NCI-H748 (cell line): ENCODE measurements around the gene PRKG1.
A peak's percentile ranks its signal among the peaks of the same experiment; 100 is the strongest.
"Not testable (repeated sequence)": the region's sequence is repeated elsewhere in the genome, so short reads cannot be mapped to it uniquely, and the experiment has no call there.

Experiments used
- DNase-seq: peaks from one replicate; lab custom pipeline; 2025; ENCODE audit not compliant: unreplicated experiment; lab: John Stamatoyannopoulos, UW

Gene PRKG1

DNA sequence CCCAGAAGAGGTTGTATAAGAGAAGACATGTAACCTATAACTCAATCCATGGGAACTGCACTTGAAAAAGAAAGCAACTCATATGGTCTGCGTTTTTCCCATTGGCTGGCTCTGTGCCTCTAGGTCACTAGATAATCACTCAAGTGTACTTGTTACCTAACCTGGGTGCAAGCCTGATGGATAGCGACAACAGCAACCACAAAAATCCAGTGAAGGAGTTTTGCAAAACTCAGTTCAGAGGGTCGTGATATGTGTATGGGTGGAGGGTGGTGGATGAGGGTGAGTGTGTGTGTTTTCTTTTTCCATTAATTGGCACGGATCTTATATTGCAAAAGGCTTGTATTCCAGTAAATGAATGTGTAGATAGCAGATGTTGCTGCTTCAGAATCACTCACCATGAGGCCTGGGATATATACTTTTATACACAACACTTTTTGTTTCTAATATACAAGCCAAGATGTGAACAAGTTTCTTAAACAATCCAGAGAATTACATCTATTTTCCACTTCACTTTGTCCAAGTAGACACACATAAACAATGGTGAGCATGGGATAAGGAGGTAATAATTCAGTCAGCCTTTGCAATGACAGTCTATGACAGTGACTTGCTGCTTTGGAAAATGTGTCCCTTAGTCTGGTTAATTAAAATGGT lies 952.9 kb downstream of the PRKG1 start:
- peak; percentile 0 for DNase-seq

DNA sequence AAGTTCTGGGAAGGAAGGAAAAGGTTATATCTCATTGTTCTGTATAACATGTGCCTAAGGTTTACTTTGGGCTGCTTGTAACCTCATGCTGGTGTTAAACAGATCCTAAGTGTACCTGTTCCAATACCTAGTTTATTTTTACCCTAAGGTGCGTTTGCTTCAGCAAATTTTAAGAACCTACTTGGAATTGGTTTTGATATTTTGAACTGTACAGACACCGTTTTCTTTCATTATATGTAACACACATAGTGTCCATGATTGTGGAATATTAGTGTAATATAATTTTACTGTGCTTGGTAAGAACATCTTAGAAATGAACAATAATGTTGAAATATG lies 954.2 kb downstream of the PRKG1 start:
- DNase-seq = no peak

DNA sequence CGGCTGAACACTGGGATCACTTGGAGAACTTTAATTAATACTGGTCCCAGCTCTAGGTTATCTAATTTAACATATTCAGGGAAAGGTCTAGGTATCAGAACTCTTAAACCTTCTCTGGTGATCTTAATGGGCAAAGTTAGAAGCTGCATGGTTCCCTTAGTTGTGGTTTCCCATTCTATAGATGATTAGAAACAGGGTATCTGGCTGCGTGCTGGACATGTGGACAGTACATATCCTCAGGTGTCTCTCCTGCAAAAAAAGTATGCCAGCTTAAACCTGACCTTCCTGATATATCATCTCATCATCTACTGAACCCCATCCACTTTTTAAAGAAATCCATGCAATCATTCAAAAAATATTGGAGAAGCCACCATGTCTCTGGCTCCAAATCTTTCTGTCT lies 955.3 kb downstream of the PRKG1 start:
- DNase-seq = no peak

DNA sequence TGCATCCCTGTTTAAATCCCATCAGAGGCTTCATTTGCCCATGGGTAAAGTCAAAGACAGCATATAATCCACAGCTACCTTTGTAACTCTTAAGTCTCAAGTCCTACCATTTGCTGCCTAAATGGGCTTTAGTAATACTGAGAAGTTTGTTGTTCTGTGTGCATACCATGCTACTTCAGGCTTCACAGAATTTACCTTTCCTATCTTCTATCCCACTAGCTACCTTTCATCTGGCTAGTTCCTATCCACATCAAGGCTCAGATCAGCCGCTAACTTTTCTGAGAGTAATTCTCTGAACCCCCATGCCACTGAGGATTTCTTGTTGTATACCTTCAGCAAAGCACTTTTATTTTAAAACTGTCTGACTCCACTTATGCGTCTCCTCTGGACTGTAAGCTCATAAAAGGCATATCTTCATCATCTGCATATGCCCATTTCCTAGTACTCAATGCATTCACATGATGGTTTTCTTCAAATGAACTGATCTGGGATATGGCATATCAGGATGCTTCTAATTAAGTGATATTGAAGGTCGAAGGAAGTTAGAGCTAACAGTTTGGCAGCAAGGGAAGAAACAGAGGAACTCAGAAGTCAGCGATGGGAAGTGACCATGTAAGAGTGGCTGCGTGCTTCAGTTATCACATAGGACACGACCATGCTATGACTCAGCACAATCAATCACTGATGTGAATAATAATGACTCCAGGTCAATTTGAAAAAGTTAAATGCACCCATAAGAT lies 955.9 kb downstream of the PRKG1 start:
- DNase-seq = no peak

DNA sequence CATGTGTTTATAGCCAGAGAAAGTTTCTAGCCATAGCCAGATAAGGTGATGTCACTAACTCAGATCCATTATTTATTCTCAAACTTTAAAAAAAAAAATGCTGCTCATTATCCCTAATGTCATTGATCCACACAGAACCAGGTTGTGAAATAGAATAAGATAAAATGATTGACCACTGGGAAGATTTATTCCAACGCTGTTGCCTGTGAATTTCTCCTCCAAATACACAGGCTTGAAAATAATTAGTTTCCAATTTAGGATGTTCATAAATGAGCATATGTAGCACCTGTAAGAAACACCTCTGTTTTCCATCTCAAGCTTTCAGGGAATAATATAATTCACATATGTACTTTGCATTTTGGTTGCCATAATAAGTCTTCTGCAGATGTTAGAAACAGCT lies 956.7 kb downstream of the PRKG1 start:
- no peak for DNase-seq

DNA sequence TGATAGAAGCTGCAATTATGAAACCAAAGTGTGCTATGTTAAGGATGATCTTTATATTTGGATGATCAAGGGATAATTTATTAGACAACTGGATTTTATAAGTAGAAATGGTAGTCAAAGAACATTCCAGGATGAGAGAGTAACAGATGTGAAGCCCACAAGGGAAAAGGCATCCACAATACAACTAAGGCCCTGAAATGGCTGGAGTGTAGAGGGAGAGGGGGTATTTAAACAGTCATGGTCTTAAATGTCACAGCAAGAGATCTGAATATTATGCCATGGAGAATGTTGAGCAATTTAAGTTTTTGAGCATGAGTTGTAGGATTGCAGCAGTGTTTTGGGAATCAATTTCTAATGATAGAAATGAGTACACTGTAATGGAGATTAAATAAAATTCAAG lies 957.5 kb downstream of the PRKG1 start:
- DNase-seq = no peak

DNA sequence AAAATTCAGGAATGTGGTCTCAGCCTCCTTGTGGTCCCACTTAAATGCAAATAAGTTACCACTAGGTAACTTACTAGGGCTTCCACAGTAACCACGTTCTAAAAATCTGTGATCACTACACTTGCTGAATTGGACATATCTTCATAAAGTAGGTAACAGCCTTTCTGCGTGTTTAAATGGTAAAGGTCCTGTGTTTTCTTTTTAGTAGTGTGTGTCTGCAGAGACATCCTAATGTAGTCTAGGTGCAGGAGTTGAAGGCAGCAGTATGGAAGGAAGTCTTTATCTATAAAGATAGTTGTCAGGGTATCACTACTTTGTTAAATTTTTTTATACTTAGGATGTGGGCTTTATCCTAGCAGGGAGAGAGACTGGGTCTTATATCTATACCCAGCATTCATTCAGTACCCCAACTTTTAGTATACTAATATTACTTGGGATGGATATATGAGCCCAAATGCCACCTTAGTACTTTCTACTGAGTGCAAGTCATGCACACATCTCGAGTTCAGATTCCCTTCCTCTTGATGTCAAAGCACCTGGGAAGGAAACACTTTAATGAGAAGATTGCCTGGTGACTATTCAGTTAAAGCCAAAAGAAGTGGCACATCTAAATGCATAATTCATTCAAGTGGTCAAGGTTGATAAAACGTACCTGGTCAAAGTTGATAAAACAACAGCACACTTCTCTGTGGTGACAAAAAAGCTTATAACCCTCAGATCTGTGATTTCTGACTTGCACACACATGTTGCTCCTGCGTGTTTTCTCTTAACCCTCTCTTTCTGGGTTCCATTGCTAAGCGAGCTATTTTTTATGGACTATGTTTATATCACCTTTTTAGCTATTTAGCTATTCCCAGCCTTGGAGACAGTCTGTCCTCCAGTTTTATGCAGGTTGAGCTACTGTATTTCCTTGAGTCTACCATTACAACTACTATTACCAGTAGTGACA lies 958.7 kb downstream of the PRKG1 start:
- DNase-seq = no peak

DNA sequence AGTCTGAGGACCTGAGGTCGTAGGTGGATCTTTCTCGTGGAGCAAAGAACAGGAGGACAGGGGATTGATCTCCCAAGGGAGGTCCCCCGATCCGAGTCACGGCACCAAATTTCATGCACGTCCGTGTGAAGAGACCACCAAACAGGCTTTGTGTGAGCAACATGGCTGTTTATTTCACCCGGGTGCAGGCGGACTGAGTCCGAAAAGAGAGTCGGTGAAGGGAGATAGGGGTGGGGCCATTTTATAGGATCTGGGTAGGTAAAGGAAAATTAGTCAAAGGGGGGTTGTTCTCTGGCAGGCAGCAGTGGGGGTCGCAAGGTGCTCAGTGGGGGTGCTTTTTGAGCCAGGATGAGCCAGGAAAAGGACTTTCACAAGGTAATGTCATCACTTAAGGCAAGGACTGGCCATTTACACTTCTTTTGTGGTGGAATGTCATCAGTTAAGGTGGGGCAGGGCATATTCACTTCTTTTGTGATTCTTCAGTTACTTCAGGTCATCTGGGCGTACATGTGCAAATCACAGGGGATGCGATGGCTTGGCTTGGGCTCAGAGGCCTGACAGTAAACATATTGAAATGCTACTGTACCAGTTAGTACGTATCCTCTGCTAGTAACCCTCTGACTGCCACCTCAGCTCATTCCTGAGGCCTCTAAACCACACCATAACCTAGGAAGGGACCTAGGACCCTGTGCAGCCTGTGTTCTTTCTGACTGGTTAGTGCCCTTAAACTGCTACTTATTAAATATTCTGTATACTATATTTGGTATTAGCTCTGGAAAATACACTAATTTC lies 964.9 kb downstream of the PRKG1 start:
- not testable (repeated sequence) for DNase-seq

DNA sequence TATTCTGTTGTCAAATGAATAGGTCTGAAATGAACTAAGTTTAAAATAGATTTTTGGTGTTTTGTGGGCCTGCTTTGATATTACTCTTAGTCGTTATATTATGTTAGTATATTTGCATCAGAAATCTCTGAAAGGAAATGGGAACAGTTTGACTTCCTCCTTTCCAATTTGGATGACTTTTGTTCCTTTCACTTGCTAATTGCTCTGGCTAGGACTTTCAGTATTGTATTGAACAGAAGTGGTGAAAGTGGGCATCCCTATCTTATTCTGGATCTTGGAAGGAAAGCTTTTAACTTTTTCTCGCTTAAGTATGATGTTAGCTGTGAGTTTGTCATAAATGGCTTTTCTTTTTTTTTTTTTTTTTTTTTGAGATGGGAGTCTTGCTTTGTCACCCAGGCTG lies 966.2 kb downstream of the PRKG1 start:
- no peak for DNase-seq

DNA sequence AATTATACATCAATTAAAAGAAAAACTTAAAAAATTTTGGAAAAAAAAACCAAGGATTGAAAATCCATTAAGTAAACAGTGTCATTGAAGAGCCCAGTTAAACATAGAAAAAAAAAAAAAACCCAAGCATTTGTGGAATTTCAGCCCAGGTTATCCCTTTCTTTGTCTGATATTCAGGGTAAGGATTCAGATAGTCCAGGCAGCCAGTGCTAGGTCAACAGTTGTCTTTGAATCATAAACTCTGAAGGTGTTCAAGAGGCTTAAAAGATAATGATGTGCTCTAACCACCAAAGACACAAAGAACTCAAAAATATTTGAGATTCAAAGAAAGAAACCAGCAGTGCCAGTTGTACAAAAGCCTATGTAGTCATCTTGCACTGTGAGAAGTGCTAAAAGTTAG lies 969.5 kb downstream of the PRKG1 start:
- no peak for DNase-seq

DNA sequence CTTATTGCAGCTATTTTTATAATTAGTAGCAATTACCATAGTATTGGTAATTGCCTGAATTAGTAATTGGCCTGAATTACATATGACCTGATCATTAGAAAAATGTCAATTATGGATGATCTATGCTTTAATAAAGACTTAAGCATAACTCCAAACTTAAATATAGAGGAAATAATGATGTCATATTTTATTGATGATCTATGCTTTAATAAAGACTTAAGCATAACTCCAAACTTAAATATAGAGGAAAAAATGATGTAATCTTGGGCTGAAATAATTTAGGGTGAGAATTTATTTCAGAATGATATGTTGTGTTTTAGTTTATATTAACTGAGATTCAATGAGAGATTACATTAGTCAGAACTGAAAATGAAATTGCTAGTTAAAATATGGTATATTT lies 973.8 kb downstream of the PRKG1 start:
- no peak for DNase-seq

DNA sequence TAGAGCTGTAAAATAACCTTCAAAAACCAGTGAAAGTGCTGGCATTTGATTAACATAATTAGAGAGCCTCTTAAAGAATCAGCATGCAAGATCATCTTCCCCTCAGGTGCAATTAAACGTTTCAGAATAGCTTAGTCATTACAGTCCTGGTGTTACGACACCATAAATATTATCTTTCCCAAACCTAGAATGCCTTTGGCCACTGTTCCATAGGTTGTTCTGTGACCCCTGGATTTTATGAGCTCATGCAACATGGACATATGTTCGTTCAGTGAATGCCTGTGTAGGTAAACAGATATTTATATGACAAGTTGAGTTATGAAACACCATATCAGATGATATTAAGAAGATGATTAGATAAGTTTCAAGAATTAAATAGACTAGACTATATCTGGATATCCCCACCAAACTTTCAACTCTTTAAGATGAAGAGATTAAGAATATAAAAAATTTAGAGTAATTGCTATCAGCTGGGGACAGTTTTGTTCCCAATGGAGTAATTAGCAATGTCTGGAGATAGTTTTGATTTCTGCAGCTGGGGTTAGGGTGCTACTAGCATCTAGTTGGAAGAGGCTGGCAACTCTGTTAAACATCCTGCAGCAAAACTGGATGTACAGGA lies 976.3 kb downstream of the PRKG1 start:
- DNase-seq = no peak

DNA sequence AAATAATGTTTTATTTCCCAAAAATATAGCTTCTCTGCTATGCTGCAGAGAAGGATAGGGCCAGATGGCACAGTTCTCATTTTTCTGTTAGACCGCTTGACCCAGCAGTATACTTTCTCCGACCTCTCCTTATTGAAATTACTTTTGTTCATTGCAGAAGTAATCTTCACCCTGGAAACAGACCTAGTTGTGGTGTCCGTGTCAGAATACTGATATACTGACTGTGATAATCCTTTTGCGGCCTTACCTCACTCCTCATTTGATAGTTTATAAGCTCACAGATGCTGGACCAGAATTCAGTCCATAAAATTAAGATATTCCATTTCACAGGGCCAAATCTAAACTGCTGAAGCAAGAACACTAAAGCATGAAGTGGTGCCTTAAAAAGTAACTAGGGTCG lies 979.2 kb downstream of the PRKG1 start:
- DNase-seq = no peak

DNA sequence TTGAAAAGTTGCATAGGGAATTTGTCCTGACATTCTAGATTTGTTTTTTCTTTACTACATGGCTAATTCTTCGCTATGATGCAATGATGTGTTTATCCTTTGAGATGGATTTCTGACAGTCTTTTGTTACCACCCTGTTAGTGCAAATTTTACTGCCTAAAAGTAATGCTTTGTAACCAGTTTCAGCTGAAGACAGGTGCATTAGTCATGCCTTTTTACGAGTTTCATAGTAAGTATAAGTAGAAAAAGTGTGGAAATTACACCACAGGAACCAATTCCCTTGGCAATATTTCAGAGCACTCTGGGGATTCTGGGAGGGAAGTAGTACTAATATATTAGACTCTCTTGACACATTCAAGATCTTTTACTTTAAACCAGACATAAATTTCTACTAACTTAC lies 982.0 kb downstream of the PRKG1 start:
- no peak for DNase-seq

DNA sequence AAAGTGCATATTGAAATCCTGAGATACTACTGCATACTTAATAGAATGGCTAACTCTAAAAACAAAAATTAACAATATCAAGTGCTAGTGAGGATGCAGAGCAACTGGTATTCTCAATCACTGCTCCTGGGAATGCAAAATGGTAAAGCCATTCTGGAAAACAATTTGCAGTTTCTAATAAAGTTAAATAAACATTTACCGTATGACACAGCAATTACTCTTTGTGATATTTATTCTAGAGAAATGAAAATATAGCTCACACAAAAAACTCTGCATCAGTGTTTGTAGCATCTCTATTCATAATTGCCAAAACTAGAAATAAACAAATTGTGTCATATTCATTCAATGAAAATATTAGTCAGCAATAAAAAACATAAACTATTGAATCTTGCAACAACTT lies 984.8 kb downstream of the PRKG1 start:
- no peak for DNase-seq

DNA sequence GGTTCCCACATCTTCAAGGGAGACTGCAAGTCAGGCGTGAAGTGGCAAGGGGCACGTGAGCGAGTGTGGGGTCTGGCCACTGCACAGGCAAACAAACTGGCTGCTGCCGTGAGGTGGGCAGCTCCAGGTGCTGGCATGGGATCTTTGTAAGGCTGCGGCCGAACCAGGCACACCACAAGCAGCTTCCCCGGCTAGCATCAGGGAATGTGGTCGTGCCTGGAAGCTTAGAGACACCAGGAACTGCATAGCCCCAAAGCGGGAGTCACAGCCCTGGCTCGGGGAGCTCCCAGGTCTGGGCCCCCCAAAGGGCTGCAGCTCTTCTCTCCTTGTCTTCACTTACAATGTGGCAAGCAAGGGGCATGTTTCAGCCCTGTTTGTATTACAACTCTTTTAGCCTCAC lies 988.9 kb downstream of the PRKG1 start:
- no peak for DNase-seq

DNA sequence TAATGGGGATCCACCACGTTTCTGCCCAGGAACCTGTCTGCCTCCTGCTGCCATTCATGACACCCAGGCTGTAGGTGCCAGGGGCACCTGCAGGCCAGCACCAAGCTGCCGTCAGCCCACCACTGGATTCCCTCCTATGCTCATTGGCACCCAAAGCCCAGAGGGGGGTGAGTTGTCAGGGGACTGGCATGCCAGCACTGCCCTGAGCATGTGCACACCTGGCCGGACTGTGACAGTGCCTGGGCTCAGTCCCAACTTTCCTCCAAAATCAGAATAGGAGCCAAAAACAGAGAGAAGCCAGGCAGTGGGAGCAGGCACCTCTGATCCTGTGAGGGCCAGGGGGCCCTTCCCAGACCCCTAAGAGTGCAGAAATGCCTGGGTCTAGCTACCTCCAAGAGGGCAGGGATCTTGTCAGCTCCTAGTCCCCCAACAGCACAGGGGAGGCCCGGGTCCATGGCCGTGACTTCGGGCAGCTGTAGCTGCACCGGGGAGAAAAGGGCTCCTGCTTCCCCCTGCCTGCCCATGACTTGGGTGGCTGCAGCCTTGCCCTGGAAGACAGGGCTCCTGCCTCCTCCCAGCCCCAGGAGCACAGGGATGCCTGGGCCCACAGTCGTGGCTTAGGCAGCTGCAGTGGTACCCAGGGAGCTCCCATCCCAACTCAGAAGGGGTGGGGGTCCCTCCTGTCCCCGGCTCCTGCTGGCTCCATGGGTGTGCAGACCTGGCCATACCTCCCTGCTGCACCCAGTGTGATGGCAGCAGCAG lies 990.0 kb downstream of the PRKG1 start:
- no peak for DNase-seq

DNA sequence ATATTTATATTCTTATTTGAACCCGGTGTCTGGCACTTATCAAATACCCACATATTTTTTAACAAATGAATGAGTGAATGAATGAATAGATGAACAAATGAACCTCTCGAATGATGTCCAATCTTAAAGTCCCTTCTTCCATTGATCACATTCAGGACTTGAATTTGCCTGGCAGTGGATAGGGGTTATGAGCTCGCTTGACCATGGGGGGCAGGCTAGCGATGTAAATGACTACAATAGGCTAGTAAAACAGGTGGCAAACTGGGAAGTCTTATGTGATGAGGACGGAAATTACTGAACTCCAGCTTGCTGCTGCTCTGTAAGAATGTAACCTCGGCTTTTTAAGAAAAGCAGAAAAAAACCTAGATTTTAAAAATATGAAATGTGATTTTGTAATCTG lies 992.1 kb downstream of the PRKG1 start:
- DNase-seq = no peak

DNA sequence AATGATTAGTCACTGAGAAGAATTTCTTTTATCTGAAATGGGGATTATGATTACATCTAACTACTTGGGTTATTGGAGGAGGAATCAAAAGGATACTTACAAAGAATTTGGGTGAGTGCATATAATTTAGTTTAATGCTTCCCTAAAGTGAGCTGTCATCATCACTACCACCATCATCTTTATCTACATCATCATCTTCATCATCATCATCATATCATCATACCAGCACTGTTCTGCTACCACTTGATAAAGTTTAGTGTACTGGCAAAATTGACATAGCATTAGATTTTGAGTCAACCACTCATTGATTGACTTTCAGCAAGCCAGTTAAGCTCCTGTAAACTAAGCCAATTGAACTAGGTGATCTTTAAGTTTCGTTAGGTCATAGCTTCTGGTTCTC lies 994.2 kb downstream of the PRKG1 start:
- no peak for DNase-seq

DNA sequence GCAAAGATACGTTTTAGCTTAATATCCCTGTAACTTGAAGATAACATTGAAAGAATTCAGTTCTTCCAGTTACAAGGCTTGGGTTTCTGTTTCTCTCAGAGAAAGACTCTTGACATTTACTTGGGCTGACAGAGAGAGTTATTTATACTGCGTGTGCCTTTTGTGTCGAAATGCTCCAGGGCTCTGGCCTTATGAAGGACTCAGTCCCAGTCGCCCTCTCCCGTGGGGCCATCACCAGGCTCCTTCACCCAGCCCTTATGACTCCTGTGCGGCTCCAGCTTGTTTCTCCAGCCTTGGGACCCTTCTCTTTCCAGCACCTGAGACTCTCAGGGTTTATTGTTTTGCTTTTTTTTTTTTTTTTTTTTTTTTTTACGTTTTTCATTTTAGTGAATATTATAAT lies 997.5 kb downstream of the PRKG1 start:
- no peak for DNase-seq
